Natural killer cell treated with Interleukin-12 subunit alpha and Interleukin-12 subunit beta and Interleukin-15 and Interleukin-18, amount 100 ng/mL, for 72 hours (primary cell): Measurements from ENCODE around the gene KATNB1. TPM values are rescaled to one million over a fixed set of nuclear protein-coding genes. Genes with fewer than 3 reads are reported as not detected.
"Not testable (repeated sequence)": the region's sequence is repeated elsewhere in the genome, so short reads cannot be mapped to it uniquely, and the experiment has no call there.

Experiments
- ATAC-seq, 2 donors: fragments of 150-1000 bp; cut with Tn5 transposase in 1 of 2; sonication (Bioruptor Pico), chemical (Tn5 transposase) in 1 of 2; 2 replicates each; pipeline ENCODE4 v1.10.0; 2021
- DNase-seq: peaks from one replicate; pipeline ENCODE4 v3.0.0; 2022; ENCODE audit warnings: low spot score
- H3K27ac Mint-ChIP-seq, 2 donors: 1 replicate in 1 of 2; 2 replicates in 1 of 2; pipeline ENCODE4 v1.8.0; 2022; ENCODE audit warnings: mixed read lengths in 2 of 2, mild to moderate bottlenecking in 1 of 2, moderate library complexity in 1 of 2
- H3K27me3 Mint-ChIP-seq, 2 donors: 1 replicate in 1 of 2; 2 replicates in 1 of 2; pipeline ENCODE4 v1.8.0; 2022; ENCODE audit warnings: mixed read lengths in 2 of 2
- H3K36me3 Mint-ChIP-seq: one replicate; pipeline ENCODE4 v1.8.0; 2022; ENCODE audit warnings: mixed read lengths
- H3K4me1 Mint-ChIP-seq, 2 donors: 1 replicate in 1 of 2; 2 replicates in 1 of 2; pipeline ENCODE4 v1.8.0; 2022; ENCODE audit warnings: low read depth in 2 of 2, mixed read lengths in 2 of 2, mild to moderate bottlenecking in 1 of 2
- H3K4me3 Mint-ChIP-seq: one replicate; pipeline ENCODE4 v1.8.0; 2022; ENCODE audit warnings: mixed read lengths
- H3K9me3 Mint-ChIP-seq: 2 replicates; pipeline ENCODE4 v1.8.0; 2022; ENCODE audit warnings: mixed read lengths
- total RNA-seq, 2 donors: library from RNA; stranded (reverse); gene quantifications; one replicate each; pipeline ENCODE4 v1.2.3, GENCODE V29; 2022

Gene KATNB1
- total RNA-seq, 2 donors from 2014 or later: 33.7 to 65.3 TPM

- Mint-ChIP-seq H3K4me1 (no peaks in the 10 kb centered on the region), H3K27ac (peak overlapping the region in 1 of 2 donors; percentile 73), H3K4me3 (no peak overlapping the region), H3K9me3 (no peaks in the 10 kb centered on the region), H3K36me3 (no peaks in the 10 kb centered on the region), H3K27me3 (no peaks in the 10 kb centered on the region)
- ATAC-seq (no peak), DNase-seq (no peak)
Observed at GRCh38 chr16:57791893-57792461, 56.4 kb downstream of the KATNB1 start.

DNA sequence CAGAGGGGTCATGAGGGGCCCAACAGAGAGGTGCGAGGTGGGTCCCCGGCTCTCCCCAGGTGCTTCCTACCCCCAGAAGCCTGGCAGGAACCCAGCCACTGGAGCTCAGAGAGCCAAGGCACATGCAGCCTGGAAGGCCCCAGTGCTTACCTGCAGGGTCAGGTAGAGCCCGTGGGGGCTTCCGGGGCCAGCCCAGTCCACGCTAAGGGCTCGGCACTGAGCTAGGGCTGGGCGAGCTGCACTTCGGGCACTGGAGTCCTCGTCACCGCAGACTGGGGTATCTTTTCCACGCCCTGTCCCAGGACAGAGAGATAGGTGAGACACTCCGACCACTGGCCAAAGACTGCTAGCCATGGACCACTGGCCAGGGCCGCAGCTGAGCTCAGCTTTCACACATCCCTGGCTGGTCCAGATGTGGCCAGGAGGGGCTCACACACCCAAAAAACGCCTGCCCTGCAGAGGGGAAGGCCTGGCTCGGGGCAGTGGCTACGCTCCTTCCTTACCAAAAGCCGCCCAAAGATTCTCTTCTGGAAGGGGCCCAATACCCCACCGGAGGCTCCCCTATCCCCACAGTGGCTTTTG is 59.4 kb downstream of the KATNB1 start:
- H3K27me3 Mint-ChIP-seq: no peaks in the 10 kb centered on the region
- H3K9me3 Mint-ChIP-seq: no peaks in the 10 kb centered on the region
- H3K4me1 Mint-ChIP-seq: peaks cover 13 to 14% of the 10 kb centered on the region in 2 donors
- no peaks in the 10 kb centered on the region for H3K36me3 Mint-ChIP-seq
- no peak overlapping the region for H3K4me3 Mint-ChIP-seq
- no peak for ATAC-seq
- H3K27ac Mint-ChIP-seq: no peak overlapping the region
- no peak for DNase-seq

GRCh38 chr16:57795431-57795878 is 59.9 kb downstream of the KATNB1 start:
- H3K36me3 Mint-ChIP-seq: no peaks in the 10 kb centered on the region
- ATAC-seq: no peak
- H3K9me3 Mint-ChIP-seq: no peaks in the 10 kb centered on the region
- no peaks in the 10 kb centered on the region for H3K27me3 Mint-ChIP-seq
- peaks cover 18 to 19% of the 10 kb centered on the region in 2 donors for H3K4me1 Mint-ChIP-seq
- no peak for DNase-seq
- H3K4me3 Mint-ChIP-seq: no peak overlapping the region
- H3K27ac Mint-ChIP-seq: no peak overlapping the region

- not testable (repeated sequence) for H3K27ac Mint-ChIP-seq, H3K4me3 Mint-ChIP-seq, H3K36me3 Mint-ChIP-seq, H3K27me3 Mint-ChIP-seq, H3K9me3 Mint-ChIP-seq, DNase-seq, ATAC-seq
- H3K4me1 Mint-ChIP-seq: peaks cover 20 to 22% of the 10 kb centered on the region in 2 donors
Observed at GRCh38 chr16:57796014-57796413, 60.4 kb downstream of the KATNB1 start.

DNA sequence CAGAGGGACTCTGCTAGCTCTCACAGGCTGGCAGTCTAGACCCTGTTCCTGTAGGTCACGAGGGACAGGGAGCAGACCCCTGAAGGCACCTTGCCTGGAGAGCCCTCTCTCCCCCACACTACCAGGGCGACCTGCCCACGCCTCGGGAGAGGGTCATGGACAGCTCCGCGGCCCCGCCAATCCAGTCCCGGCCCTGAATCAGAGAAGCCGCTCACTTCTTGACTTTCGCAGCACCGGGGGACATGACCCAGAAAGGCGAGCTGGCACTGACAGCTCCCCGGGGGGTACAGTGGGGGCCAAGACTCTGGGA is 61.6 kb downstream of the KATNB1 start:
- ATAC-seq (no peak), DNase-seq (no peak)
- Mint-ChIP-seq H3K27me3 (no peaks in the 10 kb centered on the region), H3K4me3 (no peak overlapping the region), H3K4me1 (peaks cover 20 to 22% of the 10 kb centered on the region in 2 donors), H3K27ac (no peak overlapping the region), H3K9me3 (no peaks in the 10 kb centered on the region), H3K36me3 (no peaks in the 10 kb centered on the region)

GRCh38 chr16:57797526-57798266 is 62.1 kb downstream of the KATNB1 start:
- H3K36me3 Mint-ChIP-seq: no peaks in the 10 kb centered on the region
- H3K4me1 Mint-ChIP-seq: peaks cover 23 to 24% of the 10 kb centered on the region in 2 donors
- H3K27me3 Mint-ChIP-seq: no peaks in the 10 kb centered on the region
- H3K9me3 Mint-ChIP-seq: no peaks in the 10 kb centered on the region
- ATAC-seq: no peak
- no peak overlapping the region for H3K4me3 Mint-ChIP-seq
- H3K27ac Mint-ChIP-seq: no peak overlapping the region
- peak; percentile 26 for DNase-seq

- ATAC-seq: no peak
Observed at GRCh38 chr16:57798267-57798810, 62.8 kb downstream of the KATNB1 start.

DNA sequence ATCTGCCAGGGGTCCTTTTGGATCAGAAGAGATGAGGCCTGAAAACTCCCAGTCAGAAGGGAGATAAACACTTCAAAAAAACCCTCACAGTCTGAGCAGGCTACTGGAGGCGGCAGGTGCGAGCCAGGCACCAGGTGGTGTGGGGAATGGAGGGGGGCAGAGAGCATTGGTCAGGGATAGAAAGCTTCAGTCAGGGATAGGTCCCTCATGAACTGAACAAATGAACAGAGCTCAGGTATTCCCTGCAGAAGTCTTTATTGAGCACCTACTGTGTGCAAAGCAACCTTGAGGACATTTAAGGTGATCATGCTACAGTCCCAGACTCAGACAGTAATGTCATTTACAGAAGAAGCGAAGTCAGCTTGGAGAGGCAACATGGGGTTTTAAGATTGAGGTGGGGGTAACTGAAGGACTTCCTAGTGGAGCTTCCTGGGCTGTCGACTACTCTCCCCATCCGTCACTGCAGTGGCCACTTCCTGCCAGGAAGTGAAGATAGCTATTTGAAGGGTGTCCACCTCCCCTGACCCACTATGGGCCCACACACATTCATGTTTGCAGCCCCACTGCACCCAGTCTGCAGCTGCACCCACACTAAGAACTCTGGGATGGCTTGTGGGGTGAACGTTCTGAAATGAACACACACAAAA is 63.5 kb downstream of the KATNB1 start:
- no peak for DNase-seq
- H3K27me3 Mint-ChIP-seq: no peaks in the 10 kb centered on the region
- H3K36me3 Mint-ChIP-seq: no peaks in the 10 kb centered on the region
- peak overlapping the region; percentile 11 to 18 for H3K27ac Mint-ChIP-seq
- no peaks in the 10 kb centered on the region for H3K9me3 Mint-ChIP-seq
- peak overlapping the region; percentile 70 for H3K4me3 Mint-ChIP-seq
- peaks cover 26 to 30% of the 10 kb centered on the region in 2 donors for H3K4me1 Mint-ChIP-seq
- ATAC-seq: no peak

More at GRCh38 chr16:57798267-57798810, 62.8 kb downstream of the KATNB1 start:
- Mint-ChIP-seq H3K27me3 (no peaks in the 10 kb centered on the region), H3K9me3 (no peaks in the 10 kb centered on the region), H3K4me3 (no peak overlapping the region), H3K4me1 (peaks cover 26 to 30% of the 10 kb centered on the region in 2 donors), H3K27ac (peak overlapping the region; percentile 11 to 18), H3K36me3 (no peaks in the 10 kb centered on the region)
- no peak for DNase-seq

GRCh38 chr16:57799600-57800199 is 64.1 kb downstream of the KATNB1 start:
- no peaks in the 10 kb centered on the region for H3K36me3 Mint-ChIP-seq
- DNase-seq: no peak
- no peaks in the 10 kb centered on the region for H3K9me3 Mint-ChIP-seq
- no peak for ATAC-seq
- H3K27me3 Mint-ChIP-seq: no peaks in the 10 kb centered on the region
- peaks cover 29 to 30% of the 10 kb centered on the region in 2 donors for H3K4me1 Mint-ChIP-seq
- peak overlapping the region; percentile 70 for H3K4me3 Mint-ChIP-seq
- H3K27ac Mint-ChIP-seq: peak overlapping the region; percentile 18 to 34

DNA sequence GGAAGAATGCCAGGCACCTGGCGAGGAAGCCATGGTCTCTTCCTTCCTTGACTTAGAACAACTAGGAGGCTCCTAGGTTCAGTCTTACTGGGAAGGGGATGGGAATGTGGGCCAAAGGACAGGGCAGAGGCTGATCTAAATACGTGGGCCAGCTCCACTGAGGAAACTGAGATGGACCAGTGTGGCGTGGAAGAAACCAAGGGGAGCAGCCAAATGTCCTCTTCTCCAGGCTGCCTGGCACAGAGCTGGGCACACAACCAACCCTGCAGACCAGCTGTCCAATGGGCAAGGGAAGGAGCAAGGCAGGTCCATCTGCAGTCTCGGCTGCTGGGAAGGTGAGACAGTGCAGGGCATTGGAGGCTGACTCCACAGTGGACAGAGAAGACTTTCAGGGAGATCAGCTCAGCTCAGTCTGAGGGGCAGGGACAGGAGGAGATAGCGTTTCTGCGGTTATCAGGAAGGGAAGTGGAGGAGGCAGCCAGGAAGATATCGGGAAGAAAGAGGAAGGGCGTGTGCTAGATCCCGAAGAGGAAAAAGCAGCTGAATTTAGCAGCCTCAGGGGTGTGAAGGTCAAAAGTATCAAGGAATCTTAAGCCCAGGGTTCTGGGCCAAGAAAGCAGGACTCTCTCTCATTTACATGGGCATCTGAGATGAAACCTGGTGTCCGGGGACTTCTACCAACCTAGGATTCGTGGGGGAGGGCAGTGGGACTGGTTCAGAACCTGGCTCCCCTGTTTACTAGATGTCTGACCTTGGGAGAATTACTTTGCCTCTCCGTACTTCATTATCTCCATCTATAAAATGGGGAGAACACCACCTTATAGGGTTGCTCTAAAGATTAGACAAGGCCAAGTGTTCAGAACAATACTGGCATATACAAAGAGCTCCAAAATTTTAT is 64.9 kb downstream of the KATNB1 start:
- H3K27me3 Mint-ChIP-seq: no peaks in the 10 kb centered on the region
- no peak for DNase-seq
- H3K4me3 Mint-ChIP-seq: peak overlapping the region; percentile 70
- peak overlapping the region; percentile 18 to 34 for H3K27ac Mint-ChIP-seq
- H3K9me3 Mint-ChIP-seq: no peaks in the 10 kb centered on the region
- ATAC-seq: no peak
- H3K36me3 Mint-ChIP-seq: no peaks in the 10 kb centered on the region
- peaks cover 29 to 30% of the 10 kb centered on the region in 2 donors for H3K4me1 Mint-ChIP-seq

DNA sequence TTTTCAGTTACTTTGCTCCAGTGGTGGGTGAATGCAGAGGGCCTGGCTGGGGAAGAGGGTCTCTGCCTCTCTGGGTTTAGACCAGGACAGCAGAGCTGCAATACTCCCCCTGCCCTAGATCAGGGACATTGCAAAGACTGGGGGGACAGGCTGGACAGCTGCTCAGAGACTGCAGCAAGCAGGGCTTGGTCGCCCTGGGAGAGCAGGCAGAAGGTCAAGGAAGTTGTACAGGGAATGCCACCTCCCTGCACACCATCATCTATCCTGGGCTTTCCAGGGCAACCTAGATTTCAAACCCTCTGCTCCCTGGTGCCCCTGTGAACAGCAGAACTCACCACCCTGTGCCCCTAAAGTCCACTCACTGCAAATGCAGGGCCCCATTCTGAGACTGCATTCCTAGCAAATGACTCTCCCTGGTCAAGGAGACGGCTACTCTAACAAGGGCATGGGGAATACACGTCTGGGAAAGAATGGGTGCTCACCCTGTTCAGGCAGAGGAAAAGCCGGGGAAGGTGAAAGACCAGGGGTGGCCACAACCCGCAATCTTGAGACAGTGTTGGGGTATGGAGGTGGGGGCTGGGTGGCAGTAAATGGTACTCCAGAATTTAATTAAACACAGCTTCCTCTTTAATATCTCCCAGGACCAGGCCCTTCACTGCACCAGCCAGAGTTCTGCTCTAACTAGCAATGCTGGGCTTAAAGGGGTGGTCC is 65.7 kb downstream of the KATNB1 start:
- Mint-ChIP-seq H3K27ac (no peak overlapping the region), H3K36me3 (no peaks in the 10 kb centered on the region), H3K4me3 (peak overlapping the region; percentile 45), H3K9me3 (no peaks in the 10 kb centered on the region), H3K27me3 (no peaks in the 10 kb centered on the region), H3K4me1 (peaks cover 29 to 30% of the 10 kb centered on the region in 2 donors)
- ATAC-seq (no peak), DNase-seq (no peak)

- ATAC-seq: no peak
- no peak for DNase-seq
- H3K27ac Mint-ChIP-seq: no peak overlapping the region
- peaks cover 29 to 30% of the 10 kb centered on the region in 2 donors for H3K4me1 Mint-ChIP-seq
- H3K9me3 Mint-ChIP-seq: no peaks in the 10 kb centered on the region
- no peaks in the 10 kb centered on the region for H3K36me3 Mint-ChIP-seq
- peak overlapping the region; percentile 45 for H3K4me3 Mint-ChIP-seq
- H3K27me3 Mint-ChIP-seq: no peaks in the 10 kb centered on the region
Observed at GRCh38 chr16:57801809-57802340, 66.3 kb downstream of the KATNB1 start.
